Colonic mucosa (tissue), 4 donors: ENCODE measurements around the gene GRK7. TPM values are rescaled to one million over a fixed set of nuclear protein-coding genes. Genes with fewer than 3 reads are reported as not detected.

Experiments
- DNase-seq: peaks from one replicate; pipeline ENCODE4 v3.0.0-alpha.2; 2020
- H3K27ac ChIP-seq: fragments of 200-600 bp; one replicate; pipeline ENCODE4 v1.8.0; 2021
- H3K27me3 ChIP-seq: fragments of 200-600 bp; one replicate; pipeline ENCODE4 v1.8.0; 2021
- H3K36me3 ChIP-seq: fragments of 200-600 bp; one replicate; pipeline ENCODE4 v1.8.0; 2021
- H3K4me1 ChIP-seq: fragments of 200-600 bp; one replicate; pipeline ENCODE4 v1.8.0; 2021; ENCODE audit warnings: mild to moderate bottlenecking
- H3K4me3 ChIP-seq: fragments of 200-600 bp; one replicate; pipeline ENCODE4 v1.8.0; 2021
- H3K9ac ChIP-seq, 2 donors: one replicate each; pipeline ENCODE4 v1.7.0; 2013; ENCODE audit warnings: control low read depth in 2 of 2, low read depth in 2 of 2, low read length in 2 of 2
- H3K9me3 ChIP-seq: fragments of 200-600 bp; one replicate; pipeline ENCODE4 v1.8.0; 2021
- CTCF ChIP-seq: fragments of 200-600 bp; IDR thresholded peaks from one replicate; pipeline ENCODE4 v1.8.0; 2022; ENCODE audit warnings: antibody characterized with exemption, mild to moderate bottlenecking
- intact Hi-C: fragments of 100-400 bp; cut with DNase I; formaldehyde crosslinking; loops from one replicate; pipeline ENCODE4 v1.14.1; 2022
- total RNA-seq, 2 donors: library from RNA; stranded (reverse); fragmentation: NEBNext Ultra II Directional in 1 of 2; extraction: Animal tissue kit (Norgen Biotek cat#: 25700) in 1 of 2; gene quantifications; one replicate each; pipeline ENCODE4 v1.2.1, GENCODE V29; 2021
- donor health status: healthy.
- donor health status: DM: no; HTN: no; CAD: no.
- donor health status: DM: no; HTN: no; CAD: no.

GRK7 gene
- total RNA-seq, 2 donors from 2014 or later = not detected

- intact Hi-C loops = loop anchor here (10.0 kb wide), 1 partner anchor 71 kb away; no protein-coding TSS in a partner anchor
- no peak for TF ChIP-seq CTCF
- H3K4me3 ChIP-seq = no peak overlapping the region
- H3K27me3 ChIP-seq = no peaks in the 10 kb centered on the region
- H3K9me3 ChIP-seq = no peaks in the 10 kb centered on the region
- no peak for DNase-seq
- no peaks in the 10 kb centered on the region for H3K4me1 ChIP-seq
- no peak overlapping the region for H3K27ac ChIP-seq
- H3K9ac ChIP-seq = no peak overlapping the region
- H3K36me3 ChIP-seq = no peaks in the 10 kb centered on the region
Observed at GRCh38 chr3:141793476-141794260, 30.5 kb downstream of the GRK7 start.

- Histone ChIP-seq H3K27me3 (no peaks in the 10 kb centered on the region), H3K9me3 (no peaks in the 10 kb centered on the region), H3K36me3 (no peaks in the 10 kb centered on the region), H3K9ac (no peak overlapping the region), H3K4me3 (no peak overlapping the region), H3K27ac (no peak overlapping the region), H3K4me1 (no peaks in the 10 kb centered on the region)
- no peak for TF ChIP-seq CTCF
- no peak for DNase-seq
- intact Hi-C loops = loop anchor here (10.0 kb wide), 1 partner anchor 70 kb away; no protein-coding TSS in a partner anchor
Observed at GRCh38 chr3:141795276-141795675, 32.1 kb downstream of the GRK7 start.

- no peak for TF ChIP-seq CTCF
- no peak for DNase-seq
- no peak overlapping the region for H3K4me3 ChIP-seq
- no peaks in the 10 kb centered on the region for H3K9me3 ChIP-seq
- H3K27ac ChIP-seq = no peak overlapping the region
- intact Hi-C loops = loop anchor here (10.0 kb wide), 1 partner anchor 69 kb away; no protein-coding TSS in a partner anchor
- H3K27me3 ChIP-seq = no peaks in the 10 kb centered on the region
- no peak overlapping the region for H3K9ac ChIP-seq
- H3K4me1 ChIP-seq = no peaks in the 10 kb centered on the region
- no peaks in the 10 kb centered on the region for H3K36me3 ChIP-seq
Observed at GRCh38 chr3:141795741-141796080, 32.5 kb downstream of the GRK7 start.

- DNase-seq = peak; percentile 43
- Histone ChIP-seq H3K9ac (no peak overlapping the region), H3K36me3 (no peaks in the 10 kb centered on the region), H3K27me3 (no peaks in the 10 kb centered on the region), H3K4me1 (no peaks in the 10 kb centered on the region), H3K4me3 (no peak overlapping the region), H3K9me3 (no peaks in the 10 kb centered on the region), H3K27ac (peak overlapping the region; percentile 73)
- intact Hi-C loops = loop anchor here (10.0 kb wide), 1 partner anchor 69 kb away; no protein-coding TSS in a partner anchor
- no peak for TF ChIP-seq CTCF
Observed at GRCh38 chr3:141796081-141796888, 33.1 kb downstream of the GRK7 start.

GRCh38 chr3:141796889-141797781 is 33.9 kb downstream of the GRK7 start:
- H3K4me1 ChIP-seq = no peaks in the 10 kb centered on the region
- intact Hi-C loops = loop anchor here (10.0 kb wide), 1 partner anchor 68 kb away; no protein-coding TSS in a partner anchor
- H3K4me3 ChIP-seq = peak overlapping the region; percentile 35
- H3K9ac ChIP-seq = peak overlapping the region in 1 of 2 donors; percentile 40
- peak; percentile 34 for DNase-seq
- H3K36me3 ChIP-seq = no peaks in the 10 kb centered on the region
- H3K9me3 ChIP-seq = no peaks in the 10 kb centered on the region
- no peak for TF ChIP-seq CTCF
- H3K27ac ChIP-seq = peak overlapping the region; percentile 73
- H3K27me3 ChIP-seq = no peaks in the 10 kb centered on the region
